HuH-7.5 (cell line): ENCODE measurements around the gene SYNGAP1.
"Not testable (repeated sequence)": the region's sequence is repeated elsewhere in the genome, so short reads cannot be mapped to it uniquely, and the experiment has no call there.

Experiments
- DNase-seq: peaks from one replicate; pipeline ENCODE4 v3.0.0; 2011; ENCODE audit warnings: low spot score

SYNGAP1 gene

GRCh38 chr6:33469661-33470060, 49.8 kb downstream of the SYNGAP1 start:
- no peak for DNase-seq

GRCh38 chr6:33477864-33478263, 58.0 kb downstream of the SYNGAP1 start:
- no peak for DNase-seq

- no peak for DNase-seq
Observed at GRCh38 chr6:33481192-33481591, 61.3 kb downstream of the SYNGAP1 start.

GRCh38 chr6:33482620-33483019, 62.8 kb downstream of the SYNGAP1 start:
- not testable (repeated sequence) for DNase-seq

GRCh38 chr6:33483678-33484077, 63.8 kb downstream of the SYNGAP1 start:
- no peak for DNase-seq

GRCh38 chr6:33484673-33485262, 64.9 kb downstream of the SYNGAP1 start:
- DNase-seq, result not testable (repeated sequence)

GRCh38 chr6:33485680-33486079, 65.8 kb downstream of the SYNGAP1 start:
- DNase-seq, result not testable (repeated sequence)

- DNase-seq, result no peak
Observed at GRCh38 chr6:33488339-33488738, 68.5 kb downstream of the SYNGAP1 start.

- DNase-seq, result no peak
Observed at GRCh38 chr6:33490198-33490597, 70.3 kb downstream of the SYNGAP1 start.

DNA sequence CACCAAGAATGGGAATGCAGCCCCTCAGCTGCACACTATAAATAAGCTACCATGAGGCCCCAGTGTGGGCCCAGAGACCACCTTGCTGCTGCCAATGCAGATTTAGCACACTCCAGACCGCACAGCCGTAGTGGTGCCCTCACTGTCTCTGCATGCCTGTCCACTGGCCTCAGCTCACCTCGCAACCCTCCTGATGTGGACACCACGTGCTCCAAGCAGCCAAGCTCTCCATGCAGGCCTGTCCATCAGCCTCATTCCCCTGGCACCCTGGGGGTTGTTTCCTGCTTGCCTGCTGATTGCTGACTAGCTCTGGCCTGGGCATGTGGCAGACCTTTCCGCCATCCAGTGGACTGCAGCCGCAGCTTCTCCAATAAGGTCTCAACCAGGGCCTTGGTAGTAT, 70.8 kb downstream of the SYNGAP1 start:
- DNase-seq, result no peak

- DNase-seq, result no peak
Observed at GRCh38 chr6:33492093-33492492, 72.2 kb downstream of the SYNGAP1 start.

DNA sequence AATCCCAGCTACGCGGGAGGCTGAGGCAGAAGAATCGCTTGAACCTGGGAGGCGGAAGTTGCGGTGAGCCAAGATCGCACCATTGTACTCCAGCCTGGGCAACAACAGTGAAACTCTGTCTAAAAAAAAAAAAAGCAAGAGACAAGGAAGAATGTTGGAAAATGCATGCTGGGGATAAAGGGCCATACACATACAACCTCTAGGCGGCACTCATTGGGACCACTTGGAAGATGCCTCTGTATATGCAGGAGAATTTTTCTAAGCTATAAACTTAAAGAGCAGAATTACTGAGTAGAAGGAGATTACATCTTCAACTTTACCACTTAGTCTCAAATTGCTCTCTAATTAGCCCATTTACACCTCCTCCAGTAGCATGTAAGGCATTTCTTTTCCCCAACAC, 77.3 kb downstream of the SYNGAP1 start:
- DNase-seq, result no peak

GRCh38 chr6:33502486-33502885, 82.6 kb downstream of the SYNGAP1 start:
- DNase-seq, result no peak

- DNase-seq, result no peak
Observed at GRCh38 chr6:33504486-33504885, 84.6 kb downstream of the SYNGAP1 start.
